Transverse colon (tissue), 4 donors: Measurements from ENCODE around the gene CPSF4. TPM values are rescaled to one million over a fixed set of nuclear protein-coding genes. Genes with fewer than 3 reads are reported as not detected.

ENCODE experiments used
- DNase-seq: peaks from one replicate; pipeline ENCODE4 v3.0.0-alpha.2; 2019
- H3K27ac ChIP-seq, 4 donors: fragments of 200-600 bp; sonication (generic); 2 replicates each; pipeline ENCODE4 v1.5.1; 2016 to 2018; ENCODE audit warnings: inconsistent platforms in 4 of 4
- H3K27me3 ChIP-seq: fragments of 200-600 bp; sonication (generic); 2 replicates; pipeline ENCODE4 v1.5.1; 2017; ENCODE audit warnings: inconsistent platforms
- H3K36me3 ChIP-seq, 4 donors: fragments of 200-600 bp; sonication (generic); 2 replicates each; pipeline ENCODE4 v1.5.1; 2017 to 2019; ENCODE audit warnings: inconsistent platforms in 4 of 4
- H3K4me1 ChIP-seq, 4 donors: fragments of 200-600 bp; sonication (generic); 2 replicates each; pipeline ENCODE4 v1.5.1; 2017 to 2020; ENCODE audit warnings: inconsistent platforms in 4 of 4
- H3K4me3 ChIP-seq, 4 donors: fragments of 200-600 bp; sonication (generic); 1 replicate in 1 of 4; 2 replicates in 3 of 4; pipeline versions ENCODE4 v1.5.1 to v1.6.1; 2017 to 2019; ENCODE audit warnings: inconsistent platforms in 4 of 4
- H3K9me3 ChIP-seq, 2 donors: fragments of 200-600 bp; sonication (generic); 2 replicates each; pipeline ENCODE4 v1.5.1; 2017 to 2019; ENCODE audit warnings: inconsistent platforms in 2 of 2
- EP300 ChIP-seq: sonication (generic); formaldehyde crosslinking; IDR thresholded peaks from one replicate; pipeline ENCODE4 v1.6.1; 2017; ENCODE audit warnings: antibody characterized with exemption, low read depth
- POLR2A ChIP-seq: fragments of 450-650 bp; IDR thresholded peaks from one replicate; pipeline ENCODE4 v1.6.1; 2016; ENCODE audit warnings: antibody characterized with exemption, mild to moderate bottlenecking, moderate library complexity
- POLR2AphosphoS5 ChIP-seq, 3 donors: sonication (generic); formaldehyde crosslinking; IDR thresholded peaks; one replicate each; pipeline ENCODE4 v1.6.1; 2016; ENCODE audit warnings: antibody characterized with exemption in 3 of 3
- WGBS, 2 donors: methylation state at CpG; one replicate each; pipeline ENCODE4 v1.1.5; 2018; ENCODE audit warnings: low coverage in 1 of 2; 5-methylcytosine and 5-hydroxymethylcytosine counted together
- in situ Hi-C, 4 donors: fragments of 200-750 bp; cut with MboI; loops; one replicate each; pipeline versions ENCODE4 v1.15.0 to v1.15.1; 2017; ENCODE audit warnings: low sequenced_read_pairs in 3 of 4, low pct_ligation_motif_present in 1 of 4, low pct_unique_long_range_greater_than_20kb in 1 of 4
- intact Hi-C: fragments of 100-400 bp; cut with DNase I; formaldehyde crosslinking; loops from one replicate; pipeline ENCODE4 v1.15.1; 2023; ENCODE audit warnings: low total_unique reads
- total RNA-seq, 4 donors: library from RNA; depleted of rRNA; stranded (reverse); fragments of >200 nt; gene quantifications; one replicate each; pipeline ENCODE4 v1.1.0, GENCODE V29; 2016
- TF ChIP-seq, protein P1 (sequence below), 5 experiments: fragments of 200-600 bp in 3 of 5; fragments of 450-650 bp in 2 of 5; sonication (generic) in 3 of 5; IDR thresholded peaks; 1 replicate in 2 of 5; 2 replicates in 3 of 5; pipeline ENCODE4 v1.5.1; 2016 to 2017; ENCODE audit warnings: antibody characterized with exemption in 5 of 5, inconsistent platforms in 3 of 5, mild to moderate bottlenecking in 2 of 5, moderate library complexity in 1 of 5

Gene CPSF4
- total RNA-seq, 4 donors from 2014 or later: 20.7 to 65.5 (median 24.8) TPM

DNA sequence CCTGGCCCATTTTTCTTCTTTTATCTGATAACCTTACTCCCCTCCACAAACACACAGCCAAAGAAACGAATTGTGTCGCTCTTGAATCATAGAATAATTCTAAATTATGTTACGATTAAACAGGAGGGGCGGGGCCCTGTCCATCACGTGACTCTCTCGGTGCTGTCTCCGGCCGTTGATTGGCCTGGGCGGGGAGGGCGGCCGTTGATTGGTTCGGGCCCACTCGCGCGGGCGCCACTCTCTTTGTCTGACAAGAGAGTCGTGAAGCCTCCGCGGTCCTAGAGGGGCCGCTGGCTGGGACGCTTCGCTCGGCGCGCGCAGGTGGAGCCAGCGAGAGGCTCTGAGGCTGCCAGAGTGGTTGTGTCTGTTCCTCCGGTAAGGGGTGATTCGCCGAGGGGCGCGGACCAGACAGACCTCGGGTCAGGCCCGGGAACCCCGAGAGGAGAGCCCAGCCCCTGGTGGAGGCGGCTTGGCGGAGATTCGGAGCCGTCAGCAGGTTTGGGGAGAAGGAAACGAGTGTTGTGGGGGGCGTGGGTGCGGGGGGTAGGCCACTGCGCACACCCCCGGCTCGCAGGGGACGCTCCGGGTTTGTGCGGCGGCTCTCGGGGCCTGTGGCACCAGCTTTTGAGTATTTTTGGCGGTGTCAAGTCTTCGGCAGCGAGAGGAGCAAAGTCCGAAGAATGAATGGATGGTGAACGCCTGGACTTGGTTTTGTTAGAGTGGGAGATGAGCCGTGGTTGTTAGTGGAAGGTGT lies 34.0 kb downstream of the CPSF4 start, which contains the start of gene ZNF789:
TSS of gene ZNF789 (plus strand) at position 330 of the 754 bp plus-strand sequence. CDS start 3,567 bp downstream, outside the sequence.
- WGBS, 2 donors: 0% methylated on average over 1 to 55 of the region's 56 CpGs
- peak; percentile 98 for DNase-seq
- Histone ChIP-seq H3K27ac (peak within 1 kb of the TSS; percentile 90 to 96 (median 93)), H3K27me3 (no peaks in the 10 kb centered on the region), H3K4me1 (peaks cover 6 to 18% (median 14%) of the 10 kb centered on the region in 4 donors), H3K36me3 (no peaks in the 10 kb centered on the region), H3K4me3 (peak within 1 kb of the TSS; percentile 71 to 91 (median 82)), H3K9me3 (no peaks in the 10 kb centered on the region)
- in situ Hi-C loops (no loop called here), intact Hi-C loops (no loop called here)
- TF ChIP-seq POLR2AphosphoS5 (IDR thresholded peaks at IDR 0.05): peak; percentile 56 to 73 (median 67)
- peak; percentile 78 for TF ChIP-seq POLR2A
- no peak for TF ChIP-seq EP300

DNA sequence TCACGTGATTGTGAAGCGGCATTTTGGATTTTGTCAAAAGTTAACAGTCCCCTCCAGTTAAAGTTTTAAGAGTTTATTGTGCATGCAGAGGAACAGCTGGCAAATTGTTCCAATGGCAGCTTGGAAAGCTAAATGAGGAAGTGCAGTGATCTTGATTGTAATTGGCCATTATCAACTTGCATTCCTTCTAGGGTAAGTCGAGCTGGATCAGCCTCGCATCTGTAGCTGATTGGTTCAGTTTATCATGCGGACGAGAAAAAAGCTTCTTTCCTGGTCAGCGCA lies 34.5 kb downstream of the CPSF4 start:
- TF ChIP-seq, protein P1, sequence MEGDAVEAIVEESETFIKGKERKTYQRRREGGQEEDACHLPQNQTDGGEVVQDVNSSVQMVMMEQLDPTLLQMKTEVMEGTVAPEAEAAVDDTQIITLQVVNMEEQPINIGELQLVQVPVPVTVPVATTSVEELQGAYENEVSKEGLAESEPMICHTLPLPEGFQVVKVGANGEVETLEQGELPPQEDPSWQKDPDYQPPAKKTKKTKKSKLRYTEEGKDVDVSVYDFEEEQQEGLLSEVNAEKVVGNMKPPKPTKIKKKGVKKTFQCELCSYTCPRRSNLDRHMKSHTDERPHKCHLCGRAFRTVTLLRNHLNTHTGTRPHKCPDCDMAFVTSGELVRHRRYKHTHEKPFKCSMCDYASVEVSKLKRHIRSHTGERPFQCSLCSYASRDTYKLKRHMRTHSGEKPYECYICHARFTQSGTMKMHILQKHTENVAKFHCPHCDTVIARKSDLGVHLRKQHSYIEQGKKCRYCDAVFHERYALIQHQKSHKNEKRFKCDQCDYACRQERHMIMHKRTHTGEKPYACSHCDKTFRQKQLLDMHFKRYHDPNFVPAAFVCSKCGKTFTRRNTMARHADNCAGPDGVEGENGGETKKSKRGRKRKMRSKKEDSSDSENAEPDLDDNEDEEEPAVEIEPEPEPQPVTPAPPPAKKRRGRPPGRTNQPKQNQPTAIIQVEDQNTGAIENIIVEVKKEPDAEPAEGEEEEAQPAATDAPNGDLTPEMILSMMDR (IDR thresholded peaks at IDR 0.05): no peak
- TF ChIP-seq POLR2AphosphoS5 (IDR thresholded peaks at IDR 0.05) (no peak), POLR2A (no peak), EP300 (no peak)
- peak; percentile 26 for DNase-seq
- 1 to 3% methylated on average over 5 to 7 of the region's 7 CpGs for WGBS, 2 donors

DNA sequence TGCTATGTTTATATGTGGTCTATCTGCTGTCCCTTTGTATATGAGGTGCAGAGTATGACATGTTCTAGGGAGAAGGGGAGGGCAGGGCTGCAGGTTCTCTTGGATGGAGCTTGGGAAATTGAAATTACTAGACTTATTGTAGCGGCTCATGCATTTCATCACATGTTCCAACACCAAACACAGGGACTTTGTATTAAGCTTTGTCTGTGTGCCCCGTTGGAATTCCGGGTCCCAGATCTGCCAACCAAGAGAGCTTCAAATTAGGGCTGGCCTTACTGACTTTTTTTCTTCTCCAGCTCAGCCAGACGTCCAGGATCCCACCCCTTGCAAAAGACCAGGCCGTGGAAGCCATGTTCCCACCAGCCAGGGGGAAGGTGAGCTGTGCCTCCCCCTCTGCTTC lies 37.4 kb downstream of the CPSF4 start:
- Histone ChIP-seq H3K9me3 (no peaks in the 10 kb centered on the region), H3K27me3 (no peaks in the 10 kb centered on the region), H3K36me3 (peaks cover 0 to 12% (median 0%) of the 10 kb centered on the region in 4 donors), H3K4me3 (no peak overlapping the region), H3K27ac (no peak overlapping the region), H3K4me1 (peaks cover 6 to 26% (median 11%) of the 10 kb centered on the region in 4 donors)
- in situ Hi-C loops (no loop called here), intact Hi-C loops (no loop called here)
- DNase-seq: no peak
- TF ChIP-seq POLR2AphosphoS5 (IDR thresholded peaks at IDR 0.05) (no peak), POLR2A (no peak), EP300 (no peak)
- TF ChIP-seq, protein P1 (IDR thresholded peaks at IDR 0.05): no peak
- WGBS, 2 donors: 81 to 87% methylated on average over 3 to 5 of the region's 5 CpGs

More for the DNA sequence above, 34.5 kb downstream of the CPSF4 start:
- Histone ChIP-seq H3K9me3 (no peaks in the 10 kb centered on the region), H3K36me3 (no peaks in the 10 kb centered on the region), H3K4me1 (peaks cover 6 to 19% (median 14%) of the 10 kb centered on the region in 4 donors), H3K27ac (peak overlapping the region; percentile 90 to 96 (median 93)), H3K27me3 (no peaks in the 10 kb centered on the region), H3K4me3 (peak overlapping the region; percentile 71 to 91 (median 82))
- intact Hi-C loops: no loop called here
- in situ Hi-C loops: no loop called here

DNA sequence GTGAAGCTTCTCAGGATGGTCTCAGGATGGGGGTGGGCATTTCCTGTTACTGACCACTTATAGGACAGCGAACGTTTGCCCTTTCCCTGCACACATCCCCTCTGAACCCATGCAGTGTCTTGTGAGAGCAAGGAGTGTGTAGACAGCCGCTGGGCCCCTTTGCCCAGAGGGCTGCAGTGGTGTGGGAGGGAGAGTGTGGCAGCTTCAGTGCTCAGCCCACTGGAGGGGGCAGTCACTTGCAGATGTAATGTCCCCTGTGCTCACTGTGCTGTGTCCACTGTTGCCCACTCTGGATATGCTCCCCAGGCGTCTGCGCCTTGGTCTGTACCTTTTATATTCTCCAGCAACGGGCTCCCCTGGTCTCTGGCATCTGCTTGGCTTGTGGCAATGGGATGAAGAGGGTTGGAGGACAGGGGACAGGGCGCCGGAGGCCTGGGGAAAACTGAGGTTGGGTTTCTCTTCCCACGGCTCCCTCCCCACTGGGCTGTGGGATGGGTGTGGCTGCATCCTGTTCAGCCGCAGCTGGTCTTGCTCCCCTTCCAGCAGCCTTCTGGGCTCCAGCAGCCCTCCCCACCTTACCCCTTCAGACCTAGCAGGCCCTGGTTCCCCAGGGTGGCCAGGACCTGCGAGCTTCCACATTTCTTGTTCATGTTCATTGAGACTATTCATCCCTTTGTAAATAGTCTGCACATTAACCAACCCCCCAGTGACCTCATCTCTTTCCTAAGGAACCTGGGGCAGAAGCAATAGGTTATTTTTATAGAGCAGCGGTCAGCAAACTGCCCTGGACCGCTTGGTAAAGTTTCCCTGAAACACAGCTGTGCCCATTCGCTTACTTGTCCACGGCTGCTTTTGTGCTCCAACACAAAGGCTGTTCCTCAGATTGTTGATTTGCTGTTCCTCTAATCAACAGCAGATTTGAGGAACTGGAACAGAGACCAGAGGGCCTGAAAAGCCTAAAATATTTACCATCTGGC lies 40.0 kb downstream of the CPSF4 start:
- DNase-seq: no peak
- H3K27ac ChIP-seq: no peak overlapping the region
- 80% methylated on average over 15 of the region's 15 CpGs; no CpG with 5 or more reads in 1 of the 2 donors for WGBS, 2 donors

More for the DNA sequence above, 40.0 kb downstream of the CPSF4 start:
- H3K27me3 ChIP-seq: no peaks in the 10 kb centered on the region
- H3K4me3 ChIP-seq: no peak overlapping the region
- intact Hi-C loops (no loop called here), in situ Hi-C loops (no loop called here)
- no peaks in the 10 kb centered on the region for H3K9me3 ChIP-seq
- peaks cover 0 to 19% (median 0%) of the 10 kb centered on the region in 4 donors for H3K36me3 ChIP-seq
- H3K4me1 ChIP-seq: peaks cover 4 to 14% (median 6%) of the 10 kb centered on the region in 4 donors
- TF ChIP-seq EP300 (no peak), POLR2AphosphoS5 (IDR thresholded peaks at IDR 0.05) (no peak), POLR2A (no peak)
- TF ChIP-seq, protein P1 (IDR thresholded peaks at IDR 0.05): no peak
